Mesothelial cell of epicardium (in vitro differentiated cells): ENCODE results near the gene DNAJA3. TPM values are rescaled to one million over a fixed set of nuclear protein-coding genes. Genes with fewer than 3 reads are reported as not detected.

Experiments
- DNase-seq, 2 experiments: peaks; one replicate each; pipeline ENCODE4 v3.0.0; 2021; ENCODE audit warnings: low spot score in 2 of 2; ENCODE audit not compliant: unreplicated experiment in 2 of 2
- H3K27ac Mint-ChIP-seq: 2 replicates; pipeline ENCODE4 v1.8.0; 2021; ENCODE audit warnings: mixed read lengths
- H3K27me3 Mint-ChIP-seq: 2 replicates; pipeline ENCODE4 v1.8.0; 2021; ENCODE audit warnings: low read depth, mixed read lengths
- H3K36me3 Mint-ChIP-seq: 2 replicates; pipeline ENCODE4 v1.8.0; 2021; ENCODE audit warnings: mixed read lengths
- H3K4me1 Mint-ChIP-seq: 2 replicates; pipeline ENCODE4 v1.8.0; 2021; ENCODE audit warnings: mixed read lengths
- H3K4me3 Mint-ChIP-seq: 2 replicates; pipeline ENCODE4 v1.8.0; 2021; ENCODE audit warnings: mild to moderate bottlenecking, moderate library complexity, mixed read lengths
- H3K9me3 Mint-ChIP-seq: 2 replicates; pipeline ENCODE4 v1.8.0; 2021; ENCODE audit warnings: mixed read lengths
- total RNA-seq: library from RNA; stranded (reverse); gene quantifications from 3 replicates; pipeline ENCODE4 v1.2.1, GENCODE V29; 2021
- TF ChIP-seq, protein P1 (sequence below): fragments of 200-600 bp; sonication (generic); IDR thresholded peaks from one replicate; pipeline ENCODE4 v1.5.0; 2021; ENCODE audit warnings: antibody characterized with exemption; ENCODE audit not compliant: unreplicated experiment

Gene DNAJA3
- total RNA-seq, 1 donor from 2014 or later = 35.3 TPM

- Mint-ChIP-seq H3K4me1 (no peaks in the 10 kb centered on the region), H3K27me3 (no peaks in the 10 kb centered on the region), H3K36me3 (peaks cover 24% of the 10 kb centered on the region), H3K27ac (no peak overlapping the region), H3K9me3 (no peaks in the 10 kb centered on the region), H3K4me3 (no peak overlapping the region)
- TF ChIP-seq, protein P1, sequence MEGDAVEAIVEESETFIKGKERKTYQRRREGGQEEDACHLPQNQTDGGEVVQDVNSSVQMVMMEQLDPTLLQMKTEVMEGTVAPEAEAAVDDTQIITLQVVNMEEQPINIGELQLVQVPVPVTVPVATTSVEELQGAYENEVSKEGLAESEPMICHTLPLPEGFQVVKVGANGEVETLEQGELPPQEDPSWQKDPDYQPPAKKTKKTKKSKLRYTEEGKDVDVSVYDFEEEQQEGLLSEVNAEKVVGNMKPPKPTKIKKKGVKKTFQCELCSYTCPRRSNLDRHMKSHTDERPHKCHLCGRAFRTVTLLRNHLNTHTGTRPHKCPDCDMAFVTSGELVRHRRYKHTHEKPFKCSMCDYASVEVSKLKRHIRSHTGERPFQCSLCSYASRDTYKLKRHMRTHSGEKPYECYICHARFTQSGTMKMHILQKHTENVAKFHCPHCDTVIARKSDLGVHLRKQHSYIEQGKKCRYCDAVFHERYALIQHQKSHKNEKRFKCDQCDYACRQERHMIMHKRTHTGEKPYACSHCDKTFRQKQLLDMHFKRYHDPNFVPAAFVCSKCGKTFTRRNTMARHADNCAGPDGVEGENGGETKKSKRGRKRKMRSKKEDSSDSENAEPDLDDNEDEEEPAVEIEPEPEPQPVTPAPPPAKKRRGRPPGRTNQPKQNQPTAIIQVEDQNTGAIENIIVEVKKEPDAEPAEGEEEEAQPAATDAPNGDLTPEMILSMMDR = no peak
- DNase-seq = no peak
These were observed 8.5 kb downstream of the DNAJA3 start for GRCh38 chr16:4433914-4434787.

GRCh38 chr16:4435337-4436067 lies 9.8 kb downstream of the DNAJA3 start:
- H3K36me3 Mint-ChIP-seq = peaks cover 27% of the 10 kb centered on the region
- no peaks in the 10 kb centered on the region for H3K27me3 Mint-ChIP-seq
- TF ChIP-seq, protein P1 = no peak
- no peaks in the 10 kb centered on the region for H3K4me1 Mint-ChIP-seq
- H3K27ac Mint-ChIP-seq = no peak overlapping the region
- DNase-seq = no peak
- no peak overlapping the region for H3K4me3 Mint-ChIP-seq
- H3K9me3 Mint-ChIP-seq = no peaks in the 10 kb centered on the region

GRCh38 chr16:4437366-4437765 lies 11.7 kb downstream of the DNAJA3 start:
- H3K36me3 Mint-ChIP-seq = peaks cover 29% of the 10 kb centered on the region
- H3K27ac Mint-ChIP-seq = no peak overlapping the region
- H3K4me3 Mint-ChIP-seq = no peak overlapping the region
- H3K4me1 Mint-ChIP-seq = no peaks in the 10 kb centered on the region
- TF ChIP-seq, protein P1 = no peak
- no peaks in the 10 kb centered on the region for H3K9me3 Mint-ChIP-seq
- no peaks in the 10 kb centered on the region for H3K27me3 Mint-ChIP-seq
- DNase-seq = no peak

DNA sequence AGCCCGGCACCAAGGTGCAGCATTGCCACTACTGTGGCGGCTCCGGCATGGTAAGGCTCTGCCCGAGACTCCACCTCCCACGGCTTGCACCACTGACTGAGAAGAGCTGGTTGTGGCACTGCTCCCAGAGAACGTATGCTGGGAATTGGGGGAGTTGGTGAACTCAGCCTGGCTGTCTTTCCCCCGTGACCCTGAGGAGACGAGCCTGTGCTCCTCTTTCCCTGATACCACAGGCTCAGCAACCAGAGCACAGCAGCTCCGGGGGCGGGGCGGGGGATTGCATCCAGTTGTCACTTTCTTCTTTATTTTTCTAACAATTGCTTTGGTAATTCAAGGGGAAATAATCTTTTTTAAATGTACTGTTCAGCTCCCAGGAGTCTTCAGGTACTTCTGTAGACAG lies 16.7 kb downstream of the DNAJA3 start:
- H3K36me3 Mint-ChIP-seq = peaks cover 38% of the 10 kb centered on the region
- no peak overlapping the region for H3K4me3 Mint-ChIP-seq
- no peaks in the 10 kb centered on the region for H3K27me3 Mint-ChIP-seq
- H3K4me1 Mint-ChIP-seq = no peaks in the 10 kb centered on the region
- no peaks in the 10 kb centered on the region for H3K9me3 Mint-ChIP-seq
- H3K27ac Mint-ChIP-seq = no peak overlapping the region
- no peak for DNase-seq
- TF ChIP-seq, protein P1 = no peak

DNA sequence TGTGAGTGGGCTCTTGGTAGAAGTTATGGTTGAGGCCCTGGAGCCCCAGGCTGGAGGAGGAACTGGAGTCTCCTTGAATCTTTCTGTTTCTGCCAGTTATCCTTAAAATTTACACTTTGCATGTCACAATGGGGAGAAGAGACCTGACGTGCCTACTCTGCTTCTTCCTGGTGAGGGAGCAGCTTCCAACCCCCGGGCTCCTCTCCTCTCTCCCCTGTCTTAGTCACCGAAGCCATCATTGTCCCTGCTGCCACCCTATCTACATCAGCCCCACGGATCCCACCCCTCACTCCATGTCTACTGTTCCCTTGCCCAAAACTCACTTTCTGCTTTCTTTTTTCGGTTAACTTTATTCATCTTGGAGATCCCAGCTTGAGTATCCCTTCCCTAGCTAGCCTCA lies 17.6 kb downstream of the DNAJA3 start:
- Mint-ChIP-seq H3K27ac (no peak overlapping the region), H3K4me1 (no peaks in the 10 kb centered on the region), H3K36me3 (peaks cover 37% of the 10 kb centered on the region), H3K4me3 (no peak overlapping the region), H3K27me3 (no peaks in the 10 kb centered on the region), H3K9me3 (no peaks in the 10 kb centered on the region)
- no peak for DNase-seq
- TF ChIP-seq, protein P1 = no peak
